Measurements from ENCODE around the gene STK17B. TPM values are rescaled to one million over a fixed set of nuclear protein-coding genes. Genes with fewer than 3 reads are reported as not detected.
"Not testable (repeated sequence)": the region's sequence is repeated elsewhere in the genome, so short reads cannot be mapped to it uniquely, and the experiment has no call there.

The STK17B gene
- total RNA-seq, 4 donors from 2014 or later, result 7.2 to 28.2 (median 26.8) TPM

DNA sequence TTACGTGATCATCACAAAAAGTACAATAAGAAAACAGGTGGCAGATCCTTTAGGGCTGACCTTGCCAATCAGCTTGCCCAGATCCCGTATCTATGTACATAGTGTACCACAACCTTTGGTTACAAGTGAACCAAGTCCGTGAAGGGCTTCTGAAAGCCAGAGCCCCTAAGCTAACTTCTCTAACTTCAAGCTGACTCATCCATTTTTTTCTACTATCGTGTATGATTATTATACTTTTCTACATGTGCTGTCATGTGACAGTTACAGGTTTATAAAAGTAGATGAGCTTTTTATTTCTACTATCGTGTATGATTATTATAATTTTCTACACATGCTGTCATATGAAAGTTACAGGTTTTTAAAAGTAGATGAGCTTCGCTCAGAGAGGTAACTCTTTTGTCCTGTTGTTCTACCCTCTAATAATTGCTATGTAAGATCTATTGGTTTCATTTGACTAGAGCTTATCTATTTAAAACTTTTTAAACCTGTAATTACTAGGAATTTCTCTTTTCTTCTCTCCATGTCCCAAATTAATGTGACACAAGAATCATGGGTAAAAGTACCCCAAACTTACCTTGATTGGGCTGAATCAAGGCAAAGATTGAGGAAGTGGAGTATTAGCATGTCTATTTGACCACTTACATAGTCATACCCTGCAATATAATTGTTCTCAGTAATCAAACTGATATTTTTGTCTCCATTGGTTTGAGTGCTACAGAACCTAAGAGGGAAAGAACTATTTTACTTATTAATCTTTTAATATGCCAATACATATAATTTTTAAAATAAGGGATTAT is 73.3 kb downstream of the STK17B start:
- H3K9me3 ChIP-seq, result no peaks in the 10 kb centered on the region
- H3K36me3 ChIP-seq, result no peaks in the 10 kb centered on the region
- no peak for DNase-seq
- no peak overlapping the region for H3K27ac ChIP-seq
- H3K4me1 ChIP-seq, result no peaks in the 10 kb centered on the region
- no peak for TF ChIP-seq POLR2A (IDR thresholded peaks at IDR 0.05)
- TF ChIP-seq, protein P1, sequence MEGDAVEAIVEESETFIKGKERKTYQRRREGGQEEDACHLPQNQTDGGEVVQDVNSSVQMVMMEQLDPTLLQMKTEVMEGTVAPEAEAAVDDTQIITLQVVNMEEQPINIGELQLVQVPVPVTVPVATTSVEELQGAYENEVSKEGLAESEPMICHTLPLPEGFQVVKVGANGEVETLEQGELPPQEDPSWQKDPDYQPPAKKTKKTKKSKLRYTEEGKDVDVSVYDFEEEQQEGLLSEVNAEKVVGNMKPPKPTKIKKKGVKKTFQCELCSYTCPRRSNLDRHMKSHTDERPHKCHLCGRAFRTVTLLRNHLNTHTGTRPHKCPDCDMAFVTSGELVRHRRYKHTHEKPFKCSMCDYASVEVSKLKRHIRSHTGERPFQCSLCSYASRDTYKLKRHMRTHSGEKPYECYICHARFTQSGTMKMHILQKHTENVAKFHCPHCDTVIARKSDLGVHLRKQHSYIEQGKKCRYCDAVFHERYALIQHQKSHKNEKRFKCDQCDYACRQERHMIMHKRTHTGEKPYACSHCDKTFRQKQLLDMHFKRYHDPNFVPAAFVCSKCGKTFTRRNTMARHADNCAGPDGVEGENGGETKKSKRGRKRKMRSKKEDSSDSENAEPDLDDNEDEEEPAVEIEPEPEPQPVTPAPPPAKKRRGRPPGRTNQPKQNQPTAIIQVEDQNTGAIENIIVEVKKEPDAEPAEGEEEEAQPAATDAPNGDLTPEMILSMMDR (IDR thresholded peaks at IDR 0.05), result no peak
- H3K27me3 ChIP-seq, result no peaks in the 10 kb centered on the region
- intact Hi-C loops (cut with DNase I; ENCODE audit: low total_unique reads), result no loop called here
- H3K4me3 ChIP-seq, result no peak overlapping the region

DNA sequence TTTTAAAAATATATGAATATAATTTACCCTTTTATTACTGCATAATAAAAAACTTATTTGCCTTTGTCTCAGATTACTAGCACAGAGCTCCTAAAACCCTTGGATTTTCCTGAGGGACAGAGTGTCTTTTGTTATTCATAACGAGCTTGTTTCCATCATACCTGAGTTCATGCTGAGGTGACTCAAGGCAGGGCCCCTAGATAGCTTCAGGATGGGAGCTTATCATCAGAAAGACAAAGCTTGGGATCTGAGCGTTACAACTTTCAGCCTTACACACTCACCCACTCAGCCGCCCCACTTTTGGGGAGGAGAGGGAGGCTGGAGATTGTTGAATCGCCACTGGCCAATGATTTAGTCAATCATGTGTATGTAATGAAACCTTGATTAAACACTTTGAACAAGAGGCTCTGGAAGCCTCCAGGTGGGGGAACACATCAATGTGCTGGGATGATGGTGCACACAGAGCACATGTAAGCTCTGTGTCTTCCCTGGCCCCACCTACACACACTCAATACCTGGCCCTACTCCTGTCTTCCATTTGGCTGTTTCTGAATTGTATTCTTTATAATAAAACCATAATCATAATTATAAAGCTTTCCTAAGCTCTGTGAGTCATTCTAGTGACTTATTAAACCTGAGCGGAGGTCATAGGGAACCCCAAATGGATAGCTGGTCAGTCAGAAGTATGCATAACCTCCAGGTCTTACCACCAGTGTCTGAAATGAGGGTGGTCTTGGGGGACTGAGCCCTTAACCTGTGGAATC is 74.2 kb downstream of the STK17B start:
- Histone ChIP-seq H3K27ac (no peak overlapping the region), H3K4me1 (no peaks in the 10 kb centered on the region), H3K4me3 (no peak overlapping the region), H3K27me3 (no peaks in the 10 kb centered on the region), H3K36me3 (no peaks in the 10 kb centered on the region), H3K9me3 (no peaks in the 10 kb centered on the region)
- intact Hi-C loops (cut with DNase I; ENCODE audit: low total_unique reads), result no loop called here
- DNase-seq, result no peak
- TF ChIP-seq POLR2A (IDR thresholded peaks at IDR 0.05), result no peak
- TF ChIP-seq, protein P1 (IDR thresholded peaks at IDR 0.05), result no peak

DNA sequence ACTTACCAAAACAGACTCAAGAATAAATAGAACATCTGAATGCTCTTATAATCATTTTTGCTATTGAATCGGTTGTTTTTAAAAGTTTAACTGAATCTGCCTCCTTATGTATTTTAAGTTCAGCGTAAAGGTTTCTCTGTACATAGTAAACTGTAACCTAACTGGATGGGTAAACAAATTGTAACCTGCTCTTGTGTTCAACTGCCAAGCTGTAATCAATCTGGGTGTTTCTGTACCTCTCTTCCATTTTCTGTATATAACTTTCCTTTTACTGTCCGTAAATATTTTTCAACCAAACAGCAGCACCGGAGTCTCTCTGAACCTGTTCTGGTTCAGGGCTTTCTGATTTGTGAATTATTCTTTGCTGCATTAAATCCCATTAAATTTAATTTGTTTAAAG is 75.1 kb downstream of the STK17B start:
- TF ChIP-seq, protein P1 (IDR thresholded peaks at IDR 0.05), result no peak
- no peak for TF ChIP-seq POLR2A (IDR thresholded peaks at IDR 0.05)
- no peaks in the 10 kb centered on the region for H3K36me3 ChIP-seq
- no peaks in the 10 kb centered on the region for H3K27me3 ChIP-seq
- H3K27ac ChIP-seq, result no peak overlapping the region
- H3K4me3 ChIP-seq, result no peak overlapping the region
- DNase-seq, result no peak
- intact Hi-C loops (cut with DNase I; ENCODE audit: low total_unique reads), result no loop called here
- H3K4me1 ChIP-seq, result no peaks in the 10 kb centered on the region
- H3K9me3 ChIP-seq, result no peaks in the 10 kb centered on the region

DNA sequence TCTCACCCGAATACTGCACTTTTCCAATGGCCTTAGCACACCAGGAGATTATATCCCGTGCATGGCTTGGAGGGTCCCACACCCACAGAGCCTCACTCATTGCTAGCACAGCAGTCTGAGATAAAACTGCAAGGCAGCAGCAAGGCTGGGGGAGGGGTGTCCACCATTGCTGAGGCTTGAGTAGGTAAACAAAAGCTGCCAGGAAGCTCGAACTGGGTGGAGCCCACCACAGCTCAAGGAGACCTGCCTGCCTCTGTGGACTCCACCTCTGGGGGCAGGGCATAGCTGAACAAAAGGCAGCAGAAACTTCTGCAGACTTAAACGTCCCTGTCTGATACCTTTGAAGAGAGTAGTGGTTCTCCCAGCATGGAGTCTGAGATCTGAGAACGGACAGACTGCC is 81.9 kb downstream of the STK17B start:
- intact Hi-C loops (cut with DNase I; ENCODE audit: low total_unique reads); H3K27ac ChIP-seq; H3K9me3 ChIP-seq; H3K27me3 ChIP-seq; H3K36me3 ChIP-seq; H3K4me3 ChIP-seq; H3K4me1 ChIP-seq; DNase-seq: not testable (repeated sequence)

DNA sequence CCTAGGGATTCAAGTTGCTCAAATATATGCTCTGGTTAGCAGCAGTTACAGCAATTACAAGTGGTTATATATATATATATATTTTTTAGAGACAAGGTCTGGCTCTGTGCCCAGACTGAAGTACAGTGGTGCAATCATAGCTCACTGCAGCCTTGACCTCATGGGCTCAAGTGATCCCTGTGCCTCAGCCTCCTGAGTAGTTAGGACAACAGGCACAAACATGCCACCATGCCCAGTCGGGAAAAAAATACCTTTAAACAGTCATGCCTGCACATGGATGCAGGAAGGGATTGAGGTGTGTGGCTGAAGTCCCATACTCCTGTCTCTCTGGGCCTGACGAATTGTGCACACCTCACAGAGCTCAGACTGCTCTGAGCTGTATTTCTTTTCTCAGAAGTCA is 83.2 kb downstream of the STK17B start:
- no peak overlapping the region for H3K27ac ChIP-seq
- H3K27me3 ChIP-seq, result no peaks in the 10 kb centered on the region
- H3K9me3 ChIP-seq, result no peaks in the 10 kb centered on the region
- TF ChIP-seq, protein P1 (IDR thresholded peaks at IDR 0.05), result no peak
- no peak for TF ChIP-seq POLR2A (IDR thresholded peaks at IDR 0.05)
- intact Hi-C loops (cut with DNase I; ENCODE audit: low total_unique reads), result no loop called here
- H3K4me1 ChIP-seq, result no peaks in the 10 kb centered on the region
- no peaks in the 10 kb centered on the region for H3K36me3 ChIP-seq
- no peak for DNase-seq
- no peak overlapping the region for H3K4me3 ChIP-seq

Measured in uterus (tissue), 4 donors.